T-cell (primary cell): ENCODE measurements around the gene DLGAP1. TPM values are rescaled to one million over a fixed set of nuclear protein-coding genes. Genes with fewer than 3 reads are reported as not detected.

Experiments used
- ATAC-seq, 4 experiments: fragments of 200-7000 bp in 3 of 4; fragments of 150-1000 bp in 1 of 4; cut with Tn5 transposase; replicated peaks in 1 of 4; 1 replicate in 3 of 4; 2 replicates in 1 of 4; pipeline ENCODE4 v1.10.0; 2021; ENCODE audit warnings: moderate library complexity in 3 of 4, mild to moderate bottlenecking in 2 of 4, moderate number of reproducible peaks in 1 of 4
- CTCF ChIA-PET, 2 donors: fragments of 300-600 bp; sonication (Branson Sonifier 250); formaldehyde crosslinking; loops; one replicate each; lab custom pipeline; 2022; ENCODE audit warnings: antibody characterized with exemption in 2 of 2; lab: Charles Lee
- POLR2A ChIA-PET, 2 donors: fragments of 300-600 bp; sonication (Branson Sonifier 250); formaldehyde crosslinking; loops; one replicate each; lab custom pipeline; 2022; ENCODE audit warnings: antibody characterized with exemption in 2 of 2; lab: Charles Lee
- DNase-seq, 35 experiments: peaks; one replicate each; pipeline versions ENCODE4 v3.0.0 to v3.0.0-alpha.2; 2013 to 2023
- H3K27ac ChIP-seq: one replicate; pipeline ENCODE4 v1.5.1; 2013; ENCODE audit warnings: low read length
- H3K27me3 ChIP-seq, 2 experiments: replicated peaks in 1 of 2; 1 replicate in 1 of 2; 2 replicates in 1 of 2; pipeline versions ENCODE4 v1.6.1 to v1.7.0; 2013; ENCODE audit warnings: low read length in 1 of 2, mixed read lengths in 1 of 2; ENCODE audit not compliant: control insufficient read depth in 2 of 2, insufficient read depth in 2 of 2; ENCODE audit errors: extremely low read depth in 1 of 2
- H3K36me3 ChIP-seq, 2 donors: 1 replicate in 1 of 2; 2 replicates in 1 of 2; pipeline versions ENCODE4 v1.6.1 to v1.7.0; 2013; ENCODE audit warnings: low read length in 1 of 2; ENCODE audit not compliant: control insufficient read depth in 2 of 2, insufficient read depth in 1 of 2; ENCODE audit errors: extremely low read depth in 1 of 2
- H3K4me1 ChIP-seq, 2 experiments: 1 replicate in 1 of 2; 2 replicates in 1 of 2; pipeline versions ENCODE4 v1.6.1 to v1.7.0; 2013; ENCODE audit warnings: low read length in 2 of 2, mixed read lengths in 1 of 2; ENCODE audit not compliant: insufficient read depth in 2 of 2, control insufficient read depth in 1 of 2; ENCODE audit errors: extremely low read depth in 1 of 2
- H3K4me3 ChIP-seq, 2 donors: 1 replicate in 1 of 2; 2 replicates in 1 of 2; pipeline versions ENCODE4 v1.5.1 to v1.7.0; 2013; ENCODE audit warnings: mild to moderate bottlenecking in 2 of 2, low read length in 1 of 2, moderate library complexity in 1 of 2; ENCODE audit not compliant: control insufficient read depth in 1 of 2; ENCODE audit errors: extremely low read depth in 1 of 2
- H3K9me3 ChIP-seq: 2 replicates; pipeline ENCODE4 v1.7.0; 2013
- H3K27ac Mint-ChIP-seq, 2 donors: one replicate each; pipeline ENCODE4 v1.8.0; 2020 to 2021; ENCODE audit warnings: mild to moderate bottlenecking in 2 of 2, mixed read lengths in 2 of 2
- H3K27me3 Mint-ChIP-seq, 2 donors: one replicate each; pipeline ENCODE4 v1.8.0; 2021 to 2022; ENCODE audit warnings: mixed read lengths in 2 of 2
- H3K36me3 Mint-ChIP-seq: one replicate; pipeline ENCODE4 v1.8.0; 2021; ENCODE audit warnings: mixed read lengths
- H3K4me1 Mint-ChIP-seq, 3 donors: one replicate each; pipeline ENCODE4 v1.8.0; 2020 to 2022; ENCODE audit warnings: mixed read lengths in 3 of 3, mild to moderate bottlenecking in 1 of 3
- H3K4me3 Mint-ChIP-seq, 3 donors: one replicate each; pipeline ENCODE4 v1.8.0; 2020 to 2022; ENCODE audit warnings: mild to moderate bottlenecking in 3 of 3, mixed read lengths in 3 of 3, moderate library complexity in 3 of 3
- H3K9me3 Mint-ChIP-seq, 3 donors: one replicate each; pipeline ENCODE4 v1.8.0; 2020 to 2022; ENCODE audit warnings: mixed read lengths in 3 of 3
- WGBS: methylation state at CpG from one replicate; pipeline ENCODE4 v1.1.5; 2013; ENCODE audit warnings: missing lambda C conversion rate; ENCODE audit not compliant: insufficient coverage; 5-methylcytosine and 5-hydroxymethylcytosine counted together
- total RNA-seq, 35 experiments: library from RNA in 6 of 35; stranded (reverse) in 6 of 35; fragments of 120-200 nt in 1 of 35; gene quantifications; one replicate each; pipeline versions ENCODE4 v1.2.1 to v1.2.4 and lab custom pipeline; 2013 to 2026

DLGAP1 gene
- total RNA-seq, 5 donors from 2014 or later (not counting 1 experiment from before 2014, with no cell fraction given) = 0.25 to 1.8 (median 0.26) TPM

DNA sequence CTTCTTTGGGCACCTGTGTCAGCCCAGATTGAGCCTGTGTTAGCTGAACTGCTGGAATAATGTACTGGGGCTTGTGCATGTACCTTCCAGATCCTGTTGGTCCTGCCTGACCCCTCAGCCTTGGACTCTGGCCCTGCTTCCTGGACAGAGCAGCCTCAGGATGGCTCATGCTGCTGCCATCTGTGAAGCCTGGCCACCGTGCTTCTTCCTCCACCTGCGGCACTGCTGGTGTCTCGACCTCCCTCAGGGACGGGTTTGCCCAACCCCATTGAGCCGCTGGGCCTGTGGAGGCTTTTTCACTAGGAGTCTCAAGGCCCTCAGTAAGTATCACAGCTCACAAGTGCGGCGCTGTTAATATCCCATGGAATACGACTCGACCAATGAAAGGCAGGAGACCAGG, 662.4 kb downstream of the DLGAP1 start:
- Mint-ChIP-seq H3K9me3 (no peaks in the 10 kb centered on the region), H3K27ac (no peak overlapping the region), H3K4me1 (no peaks in the 10 kb centered on the region), H3K4me3 (no peak overlapping the region), H3K36me3 (no peaks in the 10 kb centered on the region), H3K27me3 (peaks cover 16 to 19% of the 10 kb centered on the region in 2 donors)
- 89% methylated on average over 9 of the region's 9 CpGs for WGBS
- DNase-seq (no peak), ATAC-seq (no peak)
- CTCF ChIA-PET = no interaction called here
- H3K4me1 ChIP-seq = no peaks in the 10 kb centered on the region
- no peaks in the 10 kb centered on the region for H3K36me3 ChIP-seq
- H3K4me3 ChIP-seq = no peak overlapping the region
- POLR2A ChIA-PET = no interaction called here
- H3K27me3 ChIP-seq = peaks cover 0 to 3% of the 10 kb centered on the region in 2 experiments
- no peaks in the 10 kb centered on the region for H3K9me3 ChIP-seq
- no peak overlapping the region for H3K27ac ChIP-seq

DNA sequence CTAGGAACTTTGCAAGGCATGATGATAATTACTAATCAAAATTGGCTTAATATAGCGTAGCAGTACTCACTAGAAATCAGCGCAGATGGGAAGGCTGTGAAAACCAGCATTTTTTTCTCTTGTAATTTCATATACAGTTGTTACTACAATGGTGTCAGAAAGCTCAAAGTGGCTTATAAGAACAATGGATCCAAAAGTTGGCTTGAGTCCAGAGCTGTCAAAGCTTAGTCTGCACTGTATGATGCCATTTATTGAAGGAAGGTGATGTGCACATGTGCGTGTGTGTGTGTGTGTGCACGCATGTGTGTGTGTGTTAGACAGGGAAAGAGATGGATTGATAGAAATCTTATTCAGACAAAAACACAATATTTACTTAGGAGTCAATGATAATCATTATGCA, 663.9 kb downstream of the DLGAP1 start:
- H3K4me1 ChIP-seq = no peaks in the 10 kb centered on the region
- DNase-seq (no peak), ATAC-seq (no peak)
- Mint-ChIP-seq H3K9me3 (no peaks in the 10 kb centered on the region), H3K27me3 (peaks cover 16 to 22% of the 10 kb centered on the region in 2 donors), H3K4me1 (no peaks in the 10 kb centered on the region), H3K27ac (no peak overlapping the region), H3K36me3 (no peaks in the 10 kb centered on the region), H3K4me3 (no peak overlapping the region)
- peaks cover 0 to 3% of the 10 kb centered on the region in 2 experiments for H3K27me3 ChIP-seq
- no peaks in the 10 kb centered on the region for H3K36me3 ChIP-seq
- H3K27ac ChIP-seq = no peak overlapping the region
- ChIA-PET CTCF (interaction anchor here (0.5 to 0.7 kb wide), 2 partner anchors 8 to 32 kb away, joined by 3 read pairs; no protein-coding TSS in a partner anchor), POLR2A (no interaction called here)
- 100% methylated on average over 1 of the region's 4 CpGs for WGBS
- H3K9me3 ChIP-seq = no peaks in the 10 kb centered on the region
- no peak overlapping the region for H3K4me3 ChIP-seq

DNA sequence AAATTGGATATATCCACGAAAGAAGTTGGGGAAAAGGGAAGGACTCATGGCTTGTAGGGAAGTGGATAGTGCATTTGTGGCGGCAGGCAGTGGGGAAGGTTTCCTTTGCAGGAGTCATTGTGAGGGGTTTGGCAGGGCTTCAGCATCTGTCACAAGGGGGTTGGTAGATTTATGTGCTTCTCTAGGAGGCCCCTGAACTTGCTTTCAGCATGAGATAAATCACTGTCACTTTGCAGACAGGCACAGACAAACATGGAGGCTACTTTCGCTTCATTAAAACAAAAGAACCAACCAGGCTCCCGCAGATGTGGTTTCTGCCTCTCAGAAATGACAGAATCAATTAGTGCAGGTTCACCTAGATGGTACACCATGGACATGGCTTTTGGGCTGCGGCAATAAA, 664.4 kb downstream of the DLGAP1 start:
- H3K4me1 Mint-ChIP-seq = no peaks in the 10 kb centered on the region
- Histone ChIP-seq H3K27ac (no peak overlapping the region), H3K4me3 (no peak overlapping the region), H3K27me3 (peaks cover 0 to 3% of the 10 kb centered on the region in 2 experiments), H3K36me3 (no peaks in the 10 kb centered on the region), H3K9me3 (no peaks in the 10 kb centered on the region), H3K4me1 (no peaks in the 10 kb centered on the region)
- H3K9me3 Mint-ChIP-seq = no peaks in the 10 kb centered on the region
- H3K4me3 Mint-ChIP-seq = no peak overlapping the region
- CTCF ChIA-PET = interaction anchor here (0.5 to 1.2 kb wide), 3 partner anchors 7 to 31 kb away, joined by 3 read pairs; no protein-coding TSS in a partner anchor
- POLR2A ChIA-PET = no interaction called here
- peaks cover 13 to 17% of the 10 kb centered on the region in 2 donors for H3K27me3 Mint-ChIP-seq
- no peak for DNase-seq
- no peak for ATAC-seq
- H3K36me3 Mint-ChIP-seq = no peaks in the 10 kb centered on the region
- no peak overlapping the region for H3K27ac Mint-ChIP-seq
- WGBS = 28% methylated on average over 3 of the region's 5 CpGs

DNA sequence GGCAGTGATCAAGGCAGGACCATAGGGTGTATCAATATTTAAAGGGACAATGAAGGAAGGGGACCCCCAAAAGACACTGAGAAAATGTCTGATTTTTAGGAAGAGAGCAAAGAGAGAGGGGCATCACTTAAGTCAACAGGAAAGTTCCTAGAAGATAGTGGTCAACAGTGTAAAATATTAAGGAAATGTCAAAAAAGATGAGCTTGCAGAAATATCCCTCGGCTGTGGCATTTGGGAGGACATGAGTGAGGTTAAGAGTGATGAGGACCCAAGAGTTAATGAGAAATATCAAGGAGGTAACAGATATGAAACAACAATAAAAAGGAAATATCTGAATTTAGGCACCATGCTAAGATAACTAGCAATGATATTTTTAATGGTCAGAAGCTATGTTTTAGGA, 665.6 kb downstream of the DLGAP1 start:
- Histone ChIP-seq H3K9me3 (no peaks in the 10 kb centered on the region), H3K4me1 (no peaks in the 10 kb centered on the region), H3K27me3 (peaks cover 0 to 3% of the 10 kb centered on the region in 2 experiments), H3K27ac (no peak overlapping the region), H3K36me3 (no peaks in the 10 kb centered on the region), H3K4me3 (no peak overlapping the region)
- Mint-ChIP-seq H3K27me3 (peaks cover 8 to 18% of the 10 kb centered on the region in 2 donors), H3K4me3 (no peak overlapping the region), H3K4me1 (no peaks in the 10 kb centered on the region), H3K27ac (no peak overlapping the region), H3K36me3 (no peaks in the 10 kb centered on the region), H3K9me3 (peaks cover 0 to 4% (median 0%) of the 10 kb centered on the region in 3 donors)
- WGBS = 50% methylated on average over 1 of the region's 1 CpG
- POLR2A ChIA-PET = no interaction called here
- no peak for DNase-seq
- CTCF ChIA-PET = interaction anchor here (0.6 to 1.2 kb wide), 3 partner anchors 17 to 121 kb away, joined by 3 to 5 read pairs (median 3); no protein-coding TSS in a partner anchor
- ATAC-seq = no peak

DNA sequence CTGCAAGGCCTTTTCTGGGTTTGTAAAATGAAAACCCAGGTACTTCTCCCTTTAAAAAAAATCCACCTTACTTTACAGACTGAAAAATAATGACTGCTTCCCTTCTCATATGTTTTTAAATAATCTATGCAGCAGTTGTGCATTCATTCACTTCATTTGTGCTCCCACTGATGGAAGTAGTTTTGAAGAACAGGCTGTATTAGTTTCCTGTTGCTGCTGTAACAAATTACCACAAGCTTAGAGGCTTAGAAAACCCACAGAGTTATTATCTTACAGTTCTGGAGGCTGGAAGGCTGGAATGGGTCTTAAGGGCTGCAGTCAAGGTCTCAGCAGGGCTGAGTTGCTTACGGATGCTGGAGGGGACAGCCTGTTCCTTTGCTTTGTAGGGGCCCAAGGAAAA, 670.2 kb downstream of the DLGAP1 start:
- H3K36me3 Mint-ChIP-seq = no peaks in the 10 kb centered on the region
- H3K4me1 Mint-ChIP-seq = no peaks in the 10 kb centered on the region
- ChIA-PET CTCF (no interaction called here), POLR2A (no interaction called here)
- H3K36me3 ChIP-seq = no peaks in the 10 kb centered on the region
- ATAC-seq (no peak), DNase-seq (no peak)
- H3K4me3 Mint-ChIP-seq = no peak overlapping the region
- H3K27me3 ChIP-seq = no peaks in the 10 kb centered on the region
- no peak overlapping the region for H3K27ac ChIP-seq
- no peak overlapping the region for H3K27ac Mint-ChIP-seq
- H3K4me3 ChIP-seq = no peak overlapping the region
- WGBS = 85% methylated on average over 1 of the region's 1 CpG
- no peaks in the 10 kb centered on the region for H3K4me1 ChIP-seq
- H3K9me3 Mint-ChIP-seq = peaks cover 0 to 4% (median 0%) of the 10 kb centered on the region in 3 donors
- peaks cover 0 to 14% of the 10 kb centered on the region in 2 donors for H3K27me3 Mint-ChIP-seq
- H3K9me3 ChIP-seq = no peaks in the 10 kb centered on the region

DNA sequence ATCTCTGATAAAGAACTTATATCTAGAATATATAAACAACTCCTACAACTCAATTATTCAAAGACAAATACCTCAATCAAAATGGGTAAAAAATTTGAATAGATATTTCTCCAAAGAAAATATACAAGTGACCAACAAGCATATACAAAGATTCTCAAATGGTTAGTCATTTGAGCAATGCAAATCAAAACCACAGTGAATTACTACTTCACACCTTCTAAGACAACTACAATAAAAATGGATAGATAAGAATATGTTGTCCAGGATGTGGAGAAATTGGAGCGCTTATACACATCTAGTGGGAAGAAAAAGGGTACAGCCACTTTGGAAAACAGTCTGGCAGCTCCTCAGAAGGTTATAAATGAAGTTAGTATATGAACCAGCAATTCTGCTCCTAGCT, 672.2 kb downstream of the DLGAP1 start:
- 40% methylated on average over 1 of the region's 1 CpG for WGBS
- no peak overlapping the region for H3K4me3 ChIP-seq
- H3K9me3 ChIP-seq = no peaks in the 10 kb centered on the region
- ChIA-PET CTCF (no interaction called here), POLR2A (no interaction called here)
- DNase-seq = no peak
- no peak overlapping the region for H3K27ac ChIP-seq
- no peak overlapping the region for H3K27ac Mint-ChIP-seq
- no peak overlapping the region for H3K4me3 Mint-ChIP-seq
- no peaks in the 10 kb centered on the region for H3K4me1 Mint-ChIP-seq
- no peaks in the 10 kb centered on the region for H3K27me3 ChIP-seq
- no peaks in the 10 kb centered on the region for H3K4me1 ChIP-seq
- peaks cover 0 to 12% of the 10 kb centered on the region in 2 donors for H3K27me3 Mint-ChIP-seq
- H3K36me3 Mint-ChIP-seq = no peaks in the 10 kb centered on the region
- H3K9me3 Mint-ChIP-seq = peaks cover 0 to 4% (median 0%) of the 10 kb centered on the region in 3 donors
- H3K36me3 ChIP-seq = no peaks in the 10 kb centered on the region
- ATAC-seq = no peak

DNA sequence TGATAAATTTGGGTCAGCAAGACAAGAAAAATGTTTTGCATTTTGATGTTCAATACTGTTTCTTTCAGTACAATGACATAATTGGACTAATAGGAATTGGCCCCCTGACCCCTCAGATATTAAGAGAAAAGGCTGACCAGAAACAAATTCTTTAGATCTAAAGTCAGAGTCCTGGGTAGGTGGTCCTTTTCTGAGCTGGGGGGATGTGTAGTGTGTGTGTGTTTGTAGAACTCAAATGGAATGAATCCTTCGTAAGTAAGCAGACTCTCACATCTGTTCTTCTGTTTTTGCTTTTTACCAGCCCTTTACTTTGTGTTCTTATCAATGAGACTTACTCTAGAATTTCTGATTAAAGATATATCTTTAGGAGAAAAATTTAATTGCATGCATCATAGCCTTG, 677.4 kb downstream of the DLGAP1 start:
- POLR2A ChIA-PET = no interaction called here
- DNase-seq (no peak), ATAC-seq (no peak)
- Mint-ChIP-seq H3K27me3 (peaks cover 0 to 3% of the 10 kb centered on the region in 2 donors), H3K36me3 (no peaks in the 10 kb centered on the region), H3K27ac (no peak overlapping the region), H3K9me3 (no peaks in the 10 kb centered on the region), H3K4me1 (no peaks in the 10 kb centered on the region), H3K4me3 (no peak overlapping the region)
- CTCF ChIA-PET = no interaction called here
- no peaks in the 10 kb centered on the region for H3K4me1 ChIP-seq
- no peak overlapping the region for H3K27ac ChIP-seq
- no peaks in the 10 kb centered on the region for H3K27me3 ChIP-seq
- no peaks in the 10 kb centered on the region for H3K9me3 ChIP-seq
- no peak overlapping the region for H3K4me3 ChIP-seq
- no CpG with 5 or more reads among the region's 1 CpG for WGBS
- H3K36me3 ChIP-seq = no peaks in the 10 kb centered on the region
